Neural cell (in vitro differentiated cells): ENCODE measurements around the gene BTBD9. TPM values are rescaled to one million over a fixed set of nuclear protein-coding genes. Genes with fewer than 3 reads are reported as not detected.

Experiments
- H2AFZ ChIP-seq: fragments of 200-600, 300-800 bp; sonication (generic), shearing (Covaris generic); 2 replicates; pipeline ENCODE4 v1.6.0; 2014; ENCODE audit warnings: low read depth, mild to moderate bottlenecking, antibody characterized with exemption, low read length, moderate library complexity
- H3F3A ChIP-seq: fragments of 200-600 bp; shearing (Covaris generic); 2 replicates; pipeline ENCODE4 v1.6.1; 2016; ENCODE audit warnings: mild to moderate bottlenecking, moderate library complexity, mixed read lengths, antibody characterized with exemption, low read length; ENCODE audit not compliant: insufficient read depth, poor library complexity, severe bottlenecking
- H3K27ac ChIP-seq: fragments of 200-600, 300-800 bp; sonication (generic), shearing (Covaris generic); 2 replicates; pipeline ENCODE4 v1.5.1; 2014; ENCODE audit warnings: mild to moderate bottlenecking, low read length, moderate library complexity
- H3K27me3 ChIP-seq: fragments of 300-800, 200-600 bp; sonication (generic), shearing (Covaris generic); 2 replicates; pipeline ENCODE4 v1.6.0; 2014; ENCODE audit warnings: mild to moderate bottlenecking, low read depth, low read length, moderate library complexity; ENCODE audit not compliant: insufficient read depth
- H3K36me3 ChIP-seq: fragments of 300-800, 200-600 bp; sonication (generic), shearing (Covaris generic); 2 replicates; pipeline ENCODE4 v1.5.1; 2014; ENCODE audit warnings: mild to moderate bottlenecking, antibody characterized with exemption, low read length, moderate library complexity; ENCODE audit not compliant: insufficient read depth
- H3K4me2 ChIP-seq: fragments of 300-800, 200-600 bp; sonication (generic), shearing (Covaris generic); 2 replicates; pipeline ENCODE4 v1.6.0; 2014; ENCODE audit warnings: mild to moderate bottlenecking, low read length
- H3K4me3 ChIP-seq: fragments of 300-800, 200-600 bp; sonication (generic), shearing (Covaris generic); 2 replicates; pipeline ENCODE4 v1.5.1; 2014; ENCODE audit warnings: mild to moderate bottlenecking, low read length, moderate library complexity
- H3K79me2 ChIP-seq: fragments of 200-600 bp; shearing (Covaris generic); replicated peaks from 2 replicates; pipeline ENCODE4 v1.6.0; 2014; ENCODE audit warnings: mild to moderate bottlenecking, low read length, moderate library complexity; ENCODE audit not compliant: insufficient read depth
- H3K9ac ChIP-seq: fragments of 300-800, 200-600 bp; sonication (generic), shearing (Covaris generic); 2 replicates; pipeline ENCODE4 v1.6.1; 2016; ENCODE audit warnings: mild to moderate bottlenecking, low read length, mixed read lengths
- H3K9me2 ChIP-seq: fragments of 200-600 bp; shearing (Covaris generic); 2 replicates; pipeline ENCODE4 v1.6.1; 2016; ENCODE audit warnings: mild to moderate bottlenecking, low read length, mixed read lengths; ENCODE audit not compliant: insufficient read depth
- H3K9me3 ChIP-seq: fragments of 200-600, 300-800 bp; sonication (generic), shearing (Covaris generic); 2 replicates; pipeline ENCODE4 v1.6.1; 2016; ENCODE audit warnings: mild to moderate bottlenecking, mixed run types, low read length, moderate library complexity, mixed read lengths
- H4K20me1 ChIP-seq: fragments of 200-600 bp; shearing (Covaris generic); 2 replicates; pipeline ENCODE4 v1.6.1; 2016; ENCODE audit warnings: mild to moderate bottlenecking, mixed run types; ENCODE audit not compliant: insufficient read depth
- EP300 ChIP-seq: fragments of 450-650 bp; conservative IDR thresholded peaks from 2 replicates; pipeline ENCODE4 v1.6.1; 2014; ENCODE audit warnings: antibody characterized with exemption, mild to moderate bottlenecking, moderate library complexity; ENCODE audit not compliant: poor library complexity, severe bottlenecking
- EZH2 ChIP-seq: fragments of 200-600, 300-800 bp; shearing (Covaris generic), sonication (generic); IDR thresholded peaks from 2 replicates; pipeline ENCODE4 v1.6.1; 2014; ENCODE audit warnings: antibody characterized with exemption, low read length, borderline replicate concordance, mild to moderate bottlenecking; ENCODE audit not compliant: insufficient read depth, poor library complexity, severe bottlenecking
- MXI1 ChIP-seq: fragments of 450-650 bp; conservative IDR thresholded peaks from 2 replicates; pipeline ENCODE4 v1.6.1; 2014; ENCODE audit warnings: antibody characterized with exemption, mild to moderate bottlenecking; ENCODE audit not compliant: poor library complexity, severe bottlenecking
- POLR2AphosphoS5 ChIP-seq: IDR thresholded peaks from 2 replicates; pipeline ENCODE4 v1.6.1; 2012
- RAD21 ChIP-seq: fragments of 450-650 bp; conservative IDR thresholded peaks from 2 replicates; pipeline ENCODE4 v1.6.1; 2014; ENCODE audit warnings: antibody characterized with exemption, mild to moderate bottlenecking, moderate library complexity
- SMC3 ChIP-seq: fragments of 450-650 bp; conservative IDR thresholded peaks from 2 replicates; pipeline ENCODE4 v1.6.1; 2014; ENCODE audit warnings: antibody characterized with exemption, mild to moderate bottlenecking, moderate library complexity; ENCODE audit not compliant: poor library complexity
- TAF1 ChIP-seq: IDR thresholded peaks from 2 replicates; pipeline ENCODE4 v1.6.1; 2012; ENCODE audit warnings: low read depth
- polyA plus RNA-seq: library from polyadenylated mRNA; depleted of rRNA; stranded (reverse); fragments of >200 nt; gene quantifications from 2 replicates; pipeline ENCODE4 v1.2.3, GENCODE V29; 2014
- TF ChIP-seq, protein P1 (sequence below): fragments of 450-650 bp; IDR thresholded peaks from 2 replicates; pipeline ENCODE4 v1.5.1; 2014; ENCODE audit warnings: antibody characterized with exemption, mild to moderate bottlenecking, moderate library complexity; ENCODE audit not compliant: poor library complexity, severe bottlenecking
- TF ChIP-seq, protein P2 (sequence below): IDR thresholded peaks from 2 replicates; pipeline ENCODE4 v1.6.1; 2012; ENCODE audit warnings: borderline replicate concordance

Gene BTBD9
- polyA plus RNA-seq, 1 donor from 2014 or later: 6.2 TPM

DNA sequence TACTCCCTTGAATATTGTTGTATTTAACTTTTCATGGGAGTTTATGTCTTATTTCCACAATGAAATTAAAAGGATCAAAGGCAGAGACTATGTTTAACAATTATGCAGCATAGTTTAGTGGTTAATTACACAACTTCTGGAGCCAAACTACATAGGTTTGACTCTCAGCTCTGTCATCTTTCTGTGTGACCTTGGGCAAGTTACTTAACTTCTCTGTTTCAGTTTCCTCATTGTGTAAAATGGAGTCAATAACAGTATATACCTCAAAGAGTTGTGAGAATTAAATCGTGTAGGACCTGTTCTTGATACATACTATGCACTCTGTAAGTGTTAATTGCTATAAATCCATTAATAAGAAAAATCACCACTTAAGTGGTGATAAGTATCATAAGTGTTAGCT is 48.3 kb downstream of the BTBD9 start:
- Histone ChIP-seq H4K20me1 (no peaks in the 10 kb centered on the region), H3K9me3 (no peaks in the 10 kb centered on the region), H3K79me2 (no peaks in the 10 kb centered on the region), H2AFZ (no peak overlapping the region), H3K27me3 (no peaks in the 10 kb centered on the region), H3K27ac (no peak overlapping the region), H3K4me3 (no peak overlapping the region), H3F3A (no peaks in the 10 kb centered on the region), H3K9ac (no peak overlapping the region), H3K36me3 (peaks cover 8% of the 10 kb centered on the region), H3K4me2 (no peak overlapping the region), H3K9me2 (no peaks in the 10 kb centered on the region)
- TF ChIP-seq EZH2 (no peak), SMC3 (no peak), POLR2AphosphoS5 (no peak), RAD21 (no peak), EP300 (no peak)
- TF ChIP-seq, protein P1, sequence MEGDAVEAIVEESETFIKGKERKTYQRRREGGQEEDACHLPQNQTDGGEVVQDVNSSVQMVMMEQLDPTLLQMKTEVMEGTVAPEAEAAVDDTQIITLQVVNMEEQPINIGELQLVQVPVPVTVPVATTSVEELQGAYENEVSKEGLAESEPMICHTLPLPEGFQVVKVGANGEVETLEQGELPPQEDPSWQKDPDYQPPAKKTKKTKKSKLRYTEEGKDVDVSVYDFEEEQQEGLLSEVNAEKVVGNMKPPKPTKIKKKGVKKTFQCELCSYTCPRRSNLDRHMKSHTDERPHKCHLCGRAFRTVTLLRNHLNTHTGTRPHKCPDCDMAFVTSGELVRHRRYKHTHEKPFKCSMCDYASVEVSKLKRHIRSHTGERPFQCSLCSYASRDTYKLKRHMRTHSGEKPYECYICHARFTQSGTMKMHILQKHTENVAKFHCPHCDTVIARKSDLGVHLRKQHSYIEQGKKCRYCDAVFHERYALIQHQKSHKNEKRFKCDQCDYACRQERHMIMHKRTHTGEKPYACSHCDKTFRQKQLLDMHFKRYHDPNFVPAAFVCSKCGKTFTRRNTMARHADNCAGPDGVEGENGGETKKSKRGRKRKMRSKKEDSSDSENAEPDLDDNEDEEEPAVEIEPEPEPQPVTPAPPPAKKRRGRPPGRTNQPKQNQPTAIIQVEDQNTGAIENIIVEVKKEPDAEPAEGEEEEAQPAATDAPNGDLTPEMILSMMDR: no peak

DNA sequence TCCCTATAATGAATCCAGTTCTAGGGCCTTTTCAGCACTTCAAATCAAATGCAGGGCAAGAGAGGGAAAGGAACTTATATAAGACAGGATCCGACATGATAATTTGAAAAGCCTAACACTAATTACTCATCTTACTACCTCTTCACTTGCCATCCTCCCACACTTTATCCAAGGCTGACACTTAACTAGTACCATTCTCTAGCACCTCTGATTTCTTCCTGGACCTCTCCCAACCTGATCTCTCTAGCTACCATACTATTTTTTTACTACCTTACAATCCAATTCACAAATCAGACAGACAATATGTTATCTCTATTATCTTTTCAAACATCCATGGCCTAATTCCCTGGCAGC is 50.4 kb downstream of the BTBD9 start:
- Histone ChIP-seq H3F3A (no peaks in the 10 kb centered on the region), H3K4me3 (no peak overlapping the region), H3K9me3 (no peaks in the 10 kb centered on the region), H3K9ac (no peak overlapping the region), H2AFZ (no peak overlapping the region), H3K9me2 (no peaks in the 10 kb centered on the region), H3K79me2 (no peaks in the 10 kb centered on the region), H3K27me3 (no peaks in the 10 kb centered on the region), H3K36me3 (peaks cover 8% of the 10 kb centered on the region), H3K4me2 (no peak overlapping the region), H3K27ac (no peak overlapping the region), H4K20me1 (no peaks in the 10 kb centered on the region)
- TF ChIP-seq MXI1 (no peak), SMC3 (no peak), EP300 (no peak), EZH2 (no peak), TAF1 (no peak), RAD21 (no peak), POLR2AphosphoS5 (no peak)
- TF ChIP-seq, protein P1: no peak
- TF ChIP-seq, protein P2, sequence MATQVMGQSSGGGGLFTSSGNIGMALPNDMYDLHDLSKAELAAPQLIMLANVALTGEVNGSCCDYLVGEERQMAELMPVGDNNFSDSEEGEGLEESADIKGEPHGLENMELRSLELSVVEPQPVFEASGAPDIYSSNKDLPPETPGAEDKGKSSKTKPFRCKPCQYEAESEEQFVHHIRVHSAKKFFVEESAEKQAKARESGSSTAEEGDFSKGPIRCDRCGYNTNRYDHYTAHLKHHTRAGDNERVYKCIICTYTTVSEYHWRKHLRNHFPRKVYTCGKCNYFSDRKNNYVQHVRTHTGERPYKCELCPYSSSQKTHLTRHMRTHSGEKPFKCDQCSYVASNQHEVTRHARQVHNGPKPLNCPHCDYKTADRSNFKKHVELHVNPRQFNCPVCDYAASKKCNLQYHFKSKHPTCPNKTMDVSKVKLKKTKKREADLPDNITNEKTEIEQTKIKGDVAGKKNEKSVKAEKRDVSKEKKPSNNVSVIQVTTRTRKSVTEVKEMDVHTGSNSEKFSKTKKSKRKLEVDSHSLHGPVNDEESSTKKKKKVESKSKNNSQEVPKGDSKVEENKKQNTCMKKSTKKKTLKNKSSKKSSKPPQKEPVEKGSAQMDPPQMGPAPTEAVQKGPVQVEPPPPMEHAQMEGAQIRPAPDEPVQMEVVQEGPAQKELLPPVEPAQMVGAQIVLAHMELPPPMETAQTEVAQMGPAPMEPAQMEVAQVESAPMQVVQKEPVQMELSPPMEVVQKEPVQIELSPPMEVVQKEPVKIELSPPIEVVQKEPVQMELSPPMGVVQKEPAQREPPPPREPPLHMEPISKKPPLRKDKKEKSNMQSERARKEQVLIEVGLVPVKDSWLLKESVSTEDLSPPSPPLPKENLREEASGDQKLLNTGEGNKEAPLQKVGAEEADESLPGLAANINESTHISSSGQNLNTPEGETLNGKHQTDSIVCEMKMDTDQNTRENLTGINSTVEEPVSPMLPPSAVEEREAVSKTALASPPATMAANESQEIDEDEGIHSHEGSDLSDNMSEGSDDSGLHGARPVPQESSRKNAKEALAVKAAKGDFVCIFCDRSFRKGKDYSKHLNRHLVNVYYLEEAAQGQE: no peak
